ENCODE data around the gene EEFSEC. TPM values are rescaled to one million over a fixed set of nuclear protein-coding genes. Genes with fewer than 3 reads are reported as not detected.

The EEFSEC gene
- total and polyA plus RNA-seq, 7 experiments from 2014 or later: 17.3 to 31.4 (median 18.3) TPM

DNA sequence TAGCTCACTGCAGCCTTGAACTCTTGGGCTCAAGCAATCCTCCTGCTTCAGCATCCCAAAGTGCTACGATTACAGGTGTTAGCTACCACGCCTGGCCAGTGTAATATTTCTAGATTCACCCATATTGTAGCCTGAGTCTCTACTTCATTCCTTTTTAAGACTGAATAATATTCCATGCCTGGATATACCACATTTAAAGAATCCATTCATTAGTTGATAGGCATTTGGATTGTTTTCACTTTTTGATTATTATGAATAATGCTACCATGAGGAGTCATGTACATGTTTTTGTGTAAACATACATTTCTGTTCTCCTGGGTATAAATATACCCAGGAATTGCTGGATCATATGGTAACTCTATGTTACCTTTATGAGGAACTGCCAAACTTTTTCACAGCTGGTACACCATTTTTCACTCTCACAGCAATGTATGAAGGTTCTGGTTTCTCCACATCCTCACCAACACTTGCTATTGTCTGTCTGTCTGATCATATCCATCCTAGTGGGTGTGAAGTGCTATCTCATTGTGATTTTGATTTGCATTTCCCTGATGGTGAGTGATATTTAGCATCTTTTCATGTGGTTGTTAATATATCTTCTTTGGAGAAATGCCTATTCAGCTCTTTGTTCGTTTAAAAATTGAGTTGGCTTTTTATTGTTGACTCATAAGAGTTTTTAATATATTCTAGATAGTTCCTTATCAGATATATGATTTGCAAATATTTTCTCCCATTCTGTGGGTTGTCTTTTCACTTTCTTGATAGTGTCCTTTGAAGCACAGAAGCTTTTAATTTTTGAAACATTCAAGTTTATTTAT lies 32.6 kb downstream of the EEFSEC start:
- H3K27me3 ChIP-seq (ENCODE audit: control insufficient read depth in 2 of 2, insufficient read depth in 2 of 2, low read length in 2 of 2): no peaks in the 10 kb centered on the region
- no peak overlapping the region for H3K27ac Mint-ChIP-seq
- no peaks in the 10 kb centered on the region for H3K9me3 ChIP-seq (ENCODE audit: control insufficient read depth in 2 of 3, low read length in 3 of 3)
- no peaks in the 10 kb centered on the region for H3K27me3 Mint-ChIP-seq
- H3K9me3 Mint-ChIP-seq: no peaks in the 10 kb centered on the region
- intact Hi-C loops (cut with micrococcal nuclease): no loop called here
- no peaks in the 10 kb centered on the region for H3K36me3 ChIP-seq (ENCODE audit: control insufficient read depth in 2 of 3, insufficient read depth in 3 of 3, low read length in 3 of 3)
- CTCF ChIA-PET: interaction anchor here (0.8 kb wide), 1 partner anchor 244 kb away, joined by 4 read pairs; no protein-coding TSS in a partner anchor
- peaks cover 5 to 43% (median 36%) of the 10 kb centered on the region in 7 donors for H3K4me1 Mint-ChIP-seq
- H3K4me3 ChIP-seq (ENCODE audit: low read length): no peak overlapping the region
- H3K27ac ChIP-seq (ENCODE audit: low read depth, low read length): no peak overlapping the region
- H3K36me3 Mint-ChIP-seq: peaks cover 0 to 30% (median 14%) of the 10 kb centered on the region in 5 donors
- POLR2A ChIA-PET: no interaction called here
- no peaks in the 10 kb centered on the region for H3K4me1 ChIP-seq (ENCODE audit: control insufficient read depth in 2 of 2, insufficient read depth in 2 of 2, low read length in 2 of 2)
- ATAC-seq: no peak
- no peak overlapping the region for H3K4me3 Mint-ChIP-seq
- no peak for DNase-seq

DNA sequence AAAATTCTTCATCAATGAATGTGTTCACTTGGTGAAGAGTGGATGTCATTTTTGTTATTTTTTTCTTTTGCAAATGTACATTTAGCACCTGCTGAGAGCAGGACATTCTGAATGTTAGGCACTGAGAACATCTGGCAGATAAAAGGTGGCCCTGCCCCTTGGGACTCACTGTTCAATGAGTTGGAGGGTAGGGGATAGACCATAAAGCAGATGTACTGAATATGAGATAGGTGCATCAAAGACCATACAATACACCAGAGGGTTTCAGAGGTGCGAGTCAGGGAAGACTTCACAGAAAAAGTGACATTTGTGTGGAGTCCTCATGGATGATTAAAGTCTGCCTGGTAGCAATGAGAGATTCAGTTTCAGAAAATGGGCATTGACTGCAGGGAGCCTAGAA lies 34.2 kb downstream of the EEFSEC start:
- Histone ChIP-seq H3K4me1 (ENCODE audit: control insufficient read depth in 2 of 2, insufficient read depth in 2 of 2, low read length in 2 of 2) (no peaks in the 10 kb centered on the region), H3K4me3 (ENCODE audit: low read length) (no peak overlapping the region), H3K27ac (ENCODE audit: low read depth, low read length) (no peak overlapping the region), H3K36me3 (ENCODE audit: control insufficient read depth in 2 of 3, insufficient read depth in 3 of 3, low read length in 3 of 3) (no peaks in the 10 kb centered on the region), H3K9me3 (ENCODE audit: control insufficient read depth in 2 of 3, low read length in 3 of 3) (no peaks in the 10 kb centered on the region), H3K27me3 (ENCODE audit: control insufficient read depth in 2 of 2, insufficient read depth in 2 of 2, low read length in 2 of 2) (no peaks in the 10 kb centered on the region)
- no peak for ATAC-seq
- Mint-ChIP-seq H3K4me1 (peaks cover under 1 to 41% (median 33%) of the 10 kb centered on the region in 7 donors), H3K27ac (peak overlapping the region in 3 of 9 donors; percentile 0 to 44 (median 6)), H3K36me3 (peaks cover 0 to 28% (median 14%) of the 10 kb centered on the region in 5 donors), H3K9me3 (no peaks in the 10 kb centered on the region), H3K4me3 (no peak overlapping the region), H3K27me3 (no peaks in the 10 kb centered on the region)
- no peak for DNase-seq
- POLR2A ChIA-PET: no interaction called here
- CTCF ChIA-PET: no interaction called here
- intact Hi-C loops (cut with micrococcal nuclease): no loop called here

DNA sequence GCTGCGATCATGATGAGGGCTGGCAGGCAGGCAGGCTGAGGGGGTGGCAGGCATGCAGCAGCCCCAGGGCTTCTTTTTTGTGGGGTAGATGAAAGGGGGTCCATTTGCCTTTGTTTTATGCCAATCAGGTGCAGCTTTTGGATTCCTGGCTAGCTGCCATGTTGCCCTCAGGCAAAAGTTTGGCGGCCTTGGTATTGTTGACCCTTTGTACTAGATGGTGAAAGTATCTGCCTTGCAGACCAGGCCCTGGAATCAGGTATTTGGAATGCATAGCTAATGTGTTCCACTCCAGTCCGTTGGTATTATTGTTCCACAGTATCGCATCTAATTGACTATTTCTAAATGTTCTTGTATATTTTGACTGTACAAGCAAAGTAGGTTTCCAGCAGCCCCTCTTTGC lies 35.0 kb downstream of the EEFSEC start:
- H3K4me3 ChIP-seq (ENCODE audit: low read length): no peak overlapping the region
- H3K36me3 Mint-ChIP-seq: peaks cover 0 to 25% (median 14%) of the 10 kb centered on the region in 5 donors
- ChIA-PET CTCF (no interaction called here), POLR2A (no interaction called here)
- intact Hi-C loops (cut with micrococcal nuclease): no loop called here
- H3K36me3 ChIP-seq (ENCODE audit: control insufficient read depth in 2 of 3, insufficient read depth in 3 of 3, low read length in 3 of 3): no peaks in the 10 kb centered on the region
- H3K9me3 Mint-ChIP-seq: no peaks in the 10 kb centered on the region
- H3K27me3 ChIP-seq (ENCODE audit: control insufficient read depth in 2 of 2, insufficient read depth in 2 of 2, low read length in 2 of 2): no peaks in the 10 kb centered on the region
- H3K9me3 ChIP-seq (ENCODE audit: control insufficient read depth in 2 of 3, low read length in 3 of 3): no peaks in the 10 kb centered on the region
- H3K4me1 Mint-ChIP-seq: peaks cover 0 to 39% (median 33%) of the 10 kb centered on the region in 7 donors
- peak overlapping the region in 1 of 9 donors; percentile 0 for H3K27ac Mint-ChIP-seq
- no peak overlapping the region for H3K4me3 Mint-ChIP-seq
- no peak for ATAC-seq
- no peak overlapping the region for H3K27ac ChIP-seq (ENCODE audit: low read depth, low read length)
- no peaks in the 10 kb centered on the region for H3K4me1 ChIP-seq (ENCODE audit: control insufficient read depth in 2 of 2, insufficient read depth in 2 of 2, low read length in 2 of 2)
- no peaks in the 10 kb centered on the region for H3K27me3 Mint-ChIP-seq
- no peak for DNase-seq

DNA sequence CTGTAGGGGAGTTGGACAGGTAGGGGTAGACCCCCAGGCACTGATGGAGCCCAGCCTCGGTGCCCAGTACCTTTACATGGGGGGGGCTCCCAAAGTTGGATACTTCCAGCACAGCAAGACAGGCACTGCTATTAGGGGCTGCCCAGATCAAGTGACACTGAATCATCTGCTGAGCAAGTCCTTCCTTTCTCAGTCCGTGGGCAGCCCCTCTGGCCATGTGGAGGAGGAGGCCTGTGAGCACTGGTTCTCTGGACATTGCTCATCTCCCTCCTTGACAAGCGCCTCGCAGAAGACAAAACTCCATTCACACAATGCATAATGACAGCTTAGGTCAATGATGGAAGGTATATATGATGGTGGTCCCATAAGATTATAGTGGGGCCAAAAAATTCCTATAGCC lies 35.7 kb downstream of the EEFSEC start:
- ChIA-PET POLR2A (no interaction called here), CTCF (interaction anchor here (0.5 to 1.0 kb wide), 2 partner anchors 133 to 215 kb away, joined by 3 to 4 read pairs; no protein-coding TSS in a partner anchor)
- Histone ChIP-seq H3K36me3 (ENCODE audit: control insufficient read depth in 2 of 3, insufficient read depth in 3 of 3, low read length in 3 of 3) (no peaks in the 10 kb centered on the region), H3K27me3 (ENCODE audit: control insufficient read depth in 2 of 2, insufficient read depth in 2 of 2, low read length in 2 of 2) (no peaks in the 10 kb centered on the region), H3K4me1 (ENCODE audit: control insufficient read depth in 2 of 2, insufficient read depth in 2 of 2, low read length in 2 of 2) (no peaks in the 10 kb centered on the region), H3K27ac (ENCODE audit: low read depth, low read length) (no peak overlapping the region), H3K4me3 (ENCODE audit: low read length) (no peak overlapping the region), H3K9me3 (ENCODE audit: control insufficient read depth in 2 of 3, low read length in 3 of 3) (no peaks in the 10 kb centered on the region)
- intact Hi-C loops (cut with micrococcal nuclease): no loop called here
- no peak overlapping the region for H3K4me3 Mint-ChIP-seq
- peaks cover 0 to 20% (median 9%) of the 10 kb centered on the region in 5 donors for H3K36me3 Mint-ChIP-seq
- H3K9me3 Mint-ChIP-seq: no peaks in the 10 kb centered on the region
- H3K27ac Mint-ChIP-seq: no peak overlapping the region
- H3K27me3 Mint-ChIP-seq: no peaks in the 10 kb centered on the region
- DNase-seq (no peak), ATAC-seq (no peak)
- H3K4me1 Mint-ChIP-seq: peaks cover 0 to 39% (median 30%) of the 10 kb centered on the region in 7 donors

DNA sequence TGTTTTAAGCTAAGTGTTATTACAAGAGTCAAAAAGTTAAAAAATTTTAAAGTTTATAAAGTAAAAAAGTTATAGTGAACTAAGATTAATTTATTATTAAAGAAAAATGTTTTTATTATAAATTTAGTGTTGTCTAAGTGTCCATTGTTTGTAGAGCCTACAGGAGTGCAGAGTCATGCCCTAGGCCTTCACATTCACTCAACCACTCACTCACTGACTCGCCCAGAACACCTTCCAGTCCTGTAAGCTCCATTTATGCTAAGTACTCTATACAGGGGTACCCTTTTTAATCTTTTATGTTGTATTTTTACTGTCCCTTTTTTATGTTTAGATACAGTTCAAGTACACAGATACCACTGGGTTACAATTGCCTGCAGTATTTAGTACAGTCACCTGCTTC lies 37.2 kb downstream of the EEFSEC start:
- Mint-ChIP-seq H3K36me3 (peaks cover 0 to 19% (median 2%) of the 10 kb centered on the region in 5 donors), H3K4me1 (peaks cover under 1 to 34% (median 28%) of the 10 kb centered on the region in 7 donors), H3K27me3 (no peaks in the 10 kb centered on the region), H3K4me3 (no peak overlapping the region), H3K9me3 (no peaks in the 10 kb centered on the region), H3K27ac (no peak overlapping the region)
- ChIA-PET POLR2A (interaction anchor here (0.6 kb wide), 1 partner anchor 44 kb away, joined by 3 read pairs; no protein-coding TSS in a partner anchor), CTCF (no interaction called here)
- DNase-seq: no peak
- Histone ChIP-seq H3K4me3 (ENCODE audit: low read length) (no peak overlapping the region), H3K9me3 (ENCODE audit: control insufficient read depth in 2 of 3, low read length in 3 of 3) (no peaks in the 10 kb centered on the region), H3K36me3 (ENCODE audit: control insufficient read depth in 2 of 3, insufficient read depth in 3 of 3, low read length in 3 of 3) (peaks cover 0 to 2% (median 0%) of the 10 kb centered on the region in 3 experiments), H3K27me3 (ENCODE audit: control insufficient read depth in 2 of 2, insufficient read depth in 2 of 2, low read length in 2 of 2) (no peaks in the 10 kb centered on the region), H3K27ac (ENCODE audit: low read depth, low read length) (no peak overlapping the region), H3K4me1 (ENCODE audit: control insufficient read depth in 2 of 2, insufficient read depth in 2 of 2, low read length in 2 of 2) (no peaks in the 10 kb centered on the region)
- intact Hi-C loops (cut with micrococcal nuclease): no loop called here
- no peak for ATAC-seq

DNA sequence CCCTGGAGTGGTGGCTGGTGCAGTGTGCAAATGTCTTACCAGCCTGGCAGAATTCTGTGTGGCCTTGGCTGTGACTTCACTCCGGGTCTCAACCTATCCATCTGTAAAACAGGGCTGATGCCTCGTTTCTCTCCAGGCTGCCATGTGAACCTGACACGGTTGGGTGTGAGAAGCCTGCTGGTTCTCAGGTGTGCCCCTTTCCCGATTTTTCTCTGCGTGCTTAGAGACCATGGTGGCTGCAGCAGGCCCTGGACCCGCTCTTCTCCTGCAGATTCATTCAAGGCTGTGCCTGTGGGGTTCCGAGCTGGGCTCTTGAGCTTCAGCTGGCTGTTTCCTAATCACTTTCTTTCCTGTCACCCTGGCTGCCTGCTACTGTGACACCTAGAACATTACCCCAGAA lies 38.9 kb downstream of the EEFSEC start:
- ChIA-PET CTCF (no interaction called here), POLR2A (no interaction called here)
- intact Hi-C loops (cut with micrococcal nuclease): no loop called here
- no peak overlapping the region for H3K4me3 ChIP-seq (ENCODE audit: low read length)
- peaks cover 0 to 3% (median 0%) of the 10 kb centered on the region in 3 experiments for H3K36me3 ChIP-seq (ENCODE audit: control insufficient read depth in 2 of 3, insufficient read depth in 3 of 3, low read length in 3 of 3)
- H3K27ac ChIP-seq (ENCODE audit: low read depth, low read length): no peak overlapping the region
- H3K27me3 ChIP-seq (ENCODE audit: control insufficient read depth in 2 of 2, insufficient read depth in 2 of 2, low read length in 2 of 2): no peaks in the 10 kb centered on the region
- no peaks in the 10 kb centered on the region for H3K9me3 ChIP-seq (ENCODE audit: control insufficient read depth in 2 of 3, low read length in 3 of 3)
- Mint-ChIP-seq H3K27me3 (no peaks in the 10 kb centered on the region), H3K4me1 (peaks cover 2 to 31% (median 20%) of the 10 kb centered on the region in 7 donors), H3K27ac (peak overlapping the region in 2 of 9 donors; percentile 7 to 66), H3K36me3 (peaks cover 0 to 26% (median 0%) of the 10 kb centered on the region in 5 donors), H3K4me3 (no peak overlapping the region), H3K9me3 (no peaks in the 10 kb centered on the region)
- ATAC-seq (no peak), DNase-seq (no peak)
- H3K4me1 ChIP-seq (ENCODE audit: control insufficient read depth in 2 of 2, insufficient read depth in 2 of 2, low read length in 2 of 2): no peaks in the 10 kb centered on the region

DNA sequence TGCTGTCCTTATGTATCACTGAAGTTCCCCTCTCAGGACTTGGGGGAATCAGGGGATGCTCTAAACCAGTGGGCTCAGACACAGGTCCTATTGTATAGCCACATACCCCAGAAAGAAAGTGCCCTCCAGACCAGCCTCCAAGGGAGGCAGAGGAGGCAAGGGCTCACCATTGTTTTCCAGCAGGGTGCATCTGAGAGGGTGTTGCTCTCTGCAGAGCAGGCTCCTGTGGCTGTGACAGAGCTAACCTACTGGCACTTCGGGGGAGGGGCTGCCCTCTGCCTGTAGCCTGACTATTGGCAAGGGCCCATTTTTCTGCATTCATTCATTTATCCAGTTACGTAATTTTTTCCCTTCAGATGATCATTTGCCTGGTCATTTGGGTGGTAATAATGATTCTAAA lies 39.9 kb downstream of the EEFSEC start:
- intact Hi-C loops (cut with micrococcal nuclease): no loop called here
- H3K4me1 ChIP-seq (ENCODE audit: control insufficient read depth in 2 of 2, insufficient read depth in 2 of 2, low read length in 2 of 2): no peaks in the 10 kb centered on the region
- Mint-ChIP-seq H3K4me1 (peaks cover 3 to 31% (median 17%) of the 10 kb centered on the region in 7 donors), H3K27me3 (no peaks in the 10 kb centered on the region), H3K27ac (peak overlapping the region in 1 of 9 donors; percentile 2), H3K9me3 (no peaks in the 10 kb centered on the region), H3K36me3 (peaks cover 0 to 33% (median 0%) of the 10 kb centered on the region in 5 donors), H3K4me3 (no peak overlapping the region)
- H3K9me3 ChIP-seq (ENCODE audit: control insufficient read depth in 2 of 3, low read length in 3 of 3): no peaks in the 10 kb centered on the region
- peaks cover 0 to 3% (median 0%) of the 10 kb centered on the region in 3 experiments for H3K36me3 ChIP-seq (ENCODE audit: control insufficient read depth in 2 of 3, insufficient read depth in 3 of 3, low read length in 3 of 3)
- H3K27me3 ChIP-seq (ENCODE audit: control insufficient read depth in 2 of 2, insufficient read depth in 2 of 2, low read length in 2 of 2): no peaks in the 10 kb centered on the region
- H3K4me3 ChIP-seq (ENCODE audit: low read length): no peak overlapping the region
- POLR2A ChIA-PET: no interaction called here
- ATAC-seq (no peak), DNase-seq (no peak)
- no peak overlapping the region for H3K27ac ChIP-seq (ENCODE audit: low read depth, low read length)
- CTCF ChIA-PET: no interaction called here
